Measurements from ENCODE around the gene DNAJB13. TPM values are rescaled to one million over a fixed set of nuclear protein-coding genes. Genes with fewer than 3 reads are reported as not detected.

DNAJB13 gene
- total RNA-seq, 2 experiments from 2014 or later, result 0.37 to 0.57 TPM

- ChIA-PET CTCF (interaction anchor here (0.5 to 0.6 kb wide), 2 partner anchors 239 to 902 kb away, joined by 3 read pairs; no protein-coding TSS in a partner anchor), POLR2A (interaction anchor here (0.7 kb wide), 1 partner anchor 536 kb away, joined by 3 read pairs; no protein-coding TSS in a partner anchor)
- Mint-ChIP-seq H3K4me3 (peak overlapping the region; percentile 26), H3K9me3 (ENCODE audit: low read depth) (no peaks in the 10 kb centered on the region), H3K27me3 (peaks cover 7% of the 10 kb centered on the region), H3K27ac (no peak overlapping the region), H3K4me1 (peaks cover 4% of the 10 kb centered on the region), H3K36me3 (ENCODE audit: low read depth) (no peaks in the 10 kb centered on the region)
- no peak for DNase-seq
- no peak for ATAC-seq
- intact Hi-C loops (cut with DNase I, micrococcal nuclease), result no loop called here
These were observed 6.2 kb downstream of the DNAJB13 start for GRCh38 chr11:73956876-73957653.

- peak; percentile 49 for ATAC-seq
- CTCF ChIA-PET, result interaction anchor here (0.7 kb wide), 1 partner anchor 369 kb away, joined by 3 read pairs; no protein-coding TSS in a partner anchor
- Mint-ChIP-seq H3K4me1 (peaks cover 4% of the 10 kb centered on the region), H3K4me3 (peak overlapping the region; percentile 26), H3K9me3 (ENCODE audit: low read depth) (no peaks in the 10 kb centered on the region), H3K36me3 (ENCODE audit: low read depth) (no peaks in the 10 kb centered on the region), H3K27ac (no peak overlapping the region), H3K27me3 (peaks cover 7% of the 10 kb centered on the region)
- no peak for DNase-seq
- POLR2A ChIA-PET, result interaction anchor here (0.7 kb wide), 1 partner anchor 90 kb away, joined by 3 read pairs; no protein-coding TSS in a partner anchor
- intact Hi-C loops (cut with DNase I, micrococcal nuclease), result no loop called here
These were observed 7.0 kb downstream of the DNAJB13 start for GRCh38 chr11:73957654-73958361.

- DNase-seq, result no peak
- ATAC-seq, result no peak
- ChIA-PET CTCF (interaction anchor here (0.7 kb wide), 1 partner anchor 368 kb away, joined by 3 read pairs; no protein-coding TSS in a partner anchor), POLR2A (no interaction called here)
- Mint-ChIP-seq H3K4me3 (no peak overlapping the region), H3K27me3 (peaks cover 7% of the 10 kb centered on the region), H3K27ac (no peak overlapping the region), H3K9me3 (ENCODE audit: low read depth) (no peaks in the 10 kb centered on the region), H3K36me3 (ENCODE audit: low read depth) (no peaks in the 10 kb centered on the region), H3K4me1 (peaks cover 4% of the 10 kb centered on the region)
- intact Hi-C loops (cut with DNase I, micrococcal nuclease), result no loop called here
These were observed 7.8 kb downstream of the DNAJB13 start for GRCh38 chr11:73958521-73959141.

- no peak for DNase-seq
- no peak overlapping the region for H3K4me3 Mint-ChIP-seq
- peaks cover 7% of the 10 kb centered on the region for H3K27me3 Mint-ChIP-seq
- no peak for ATAC-seq
- CTCF ChIA-PET, result interaction anchor here (0.5 kb wide), 1 partner anchor 295 kb away, joined by 4 read pairs; no protein-coding TSS in a partner anchor
- H3K36me3 Mint-ChIP-seq (ENCODE audit: low read depth), result no peaks in the 10 kb centered on the region
- H3K27ac Mint-ChIP-seq, result no peak overlapping the region
- H3K9me3 Mint-ChIP-seq (ENCODE audit: low read depth), result no peaks in the 10 kb centered on the region
- intact Hi-C loops (cut with DNase I, micrococcal nuclease), result loop anchor here (5.0 to 10.0 kb wide), 4 partner anchors 126 to 486 kb away; no protein-coding TSS in a partner anchor
- peaks cover 19% of the 10 kb centered on the region for H3K4me1 Mint-ChIP-seq
- POLR2A ChIA-PET, result interaction anchor here (1.0 kb wide), 1 partner anchor 15 kb away, joined by 3 read pairs; no protein-coding TSS in a partner anchor
These were observed 10.5 kb downstream of the DNAJB13 start for GRCh38 chr11:73961321-73961720.

- ATAC-seq (no peak), DNase-seq (no peak)
- intact Hi-C loops (cut with DNase I, micrococcal nuclease), result loop anchor here (5.0 to 10.0 kb wide), 4 partner anchors 125 to 485 kb away; no protein-coding TSS in a partner anchor
- CTCF ChIA-PET, result interaction anchor here (0.6 to 0.7 kb wide), 3 partner anchors 18 to 531 kb away, joined by 3 to 4 read pairs (median 3); no protein-coding TSS in a partner anchor
- H3K9me3 Mint-ChIP-seq (ENCODE audit: low read depth), result no peaks in the 10 kb centered on the region
- H3K4me3 Mint-ChIP-seq, result no peak overlapping the region
- H3K4me1 Mint-ChIP-seq, result peaks cover 18% of the 10 kb centered on the region
- no peaks in the 10 kb centered on the region for H3K36me3 Mint-ChIP-seq (ENCODE audit: low read depth)
- peaks cover 5% of the 10 kb centered on the region for H3K27me3 Mint-ChIP-seq
- H3K27ac Mint-ChIP-seq, result peak overlapping the region; percentile 18
- POLR2A ChIA-PET, result no interaction called here
These were observed 11.4 kb downstream of the DNAJB13 start for GRCh38 chr11:73962101-73962705.

- Mint-ChIP-seq H3K9me3 (ENCODE audit: low read depth) (no peaks in the 10 kb centered on the region), H3K36me3 (ENCODE audit: low read depth) (no peaks in the 10 kb centered on the region), H3K4me1 (peaks cover 30% of the 10 kb centered on the region), H3K27ac (peak overlapping the region; percentile 4), H3K27me3 (no peaks in the 10 kb centered on the region), H3K4me3 (no peak overlapping the region)
- CTCF ChIA-PET, result interaction anchor here (0.6 to 2.1 kb wide), 20 partner anchors 8 to 230 kb away, joined by 3 to 14 read pairs (median 4); no protein-coding TSS in a partner anchor
- ATAC-seq (no peak), DNase-seq (no peak)
- intact Hi-C loops (cut with DNase I, micrococcal nuclease), result loop anchor here (1.0 to 10.0 kb wide), 9 partner anchors 69 to 483 kb away; no protein-coding TSS in a partner anchor
- POLR2A ChIA-PET, result interaction anchor here (0.7 kb wide), 1 partner anchor 89 kb away, joined by 4 read pairs; no protein-coding TSS in a partner anchor
These were observed 13.0 kb downstream of the DNAJB13 start for GRCh38 chr11:73963861-73964260.

GRCh38 chr11:73965076-73965763 lies 14.4 kb downstream of the DNAJB13 start:
- intact Hi-C loops (cut with DNase I, micrococcal nuclease), result loop anchor here (2.0 to 10.0 kb wide), 4 partner anchors 68 to 356 kb away; no protein-coding TSS in a partner anchor
- no peak overlapping the region for H3K27ac Mint-ChIP-seq

GRCh38 chr11:73965764-73966121 lies 14.9 kb downstream of the DNAJB13 start:
- no peaks in the 10 kb centered on the region for H3K36me3 Mint-ChIP-seq (ENCODE audit: low read depth)
- no peak overlapping the region for H3K27ac Mint-ChIP-seq
- DNase-seq (no peak), ATAC-seq (no peak)
- no peaks in the 10 kb centered on the region for H3K9me3 Mint-ChIP-seq (ENCODE audit: low read depth)
- ChIA-PET POLR2A (no interaction called here), CTCF (interaction anchor here (0.6 to 1.2 kb wide), 3 partner anchors 11 to 205 kb away, joined by 3 to 5 read pairs (median 3); partner anchors contain the start of genes C2CD3, PPME1 and UCP2)
- H3K27me3 Mint-ChIP-seq, result no peaks in the 10 kb centered on the region
- peaks cover 48% of the 10 kb centered on the region for H3K4me1 Mint-ChIP-seq
- no peak overlapping the region for H3K4me3 Mint-ChIP-seq
- intact Hi-C loops (cut with DNase I, micrococcal nuclease), result loop anchor here (2.0 to 10.0 kb wide), 4 partner anchors 67 to 355 kb away; no protein-coding TSS in a partner anchor

More at GRCh38 chr11:73965076-73965763, 14.4 kb downstream of the DNAJB13 start:
- ChIA-PET CTCF (interaction anchor here (0.6 to 2.1 kb wide), 6 partner anchors 10 to 212 kb away, joined by 3 to 14 read pairs (median 4); no protein-coding TSS in a partner anchor), POLR2A (interaction anchor here (0.6 kb wide), 1 partner anchor 9 kb away, joined by 3 read pairs; no protein-coding TSS in a partner anchor)
- Mint-ChIP-seq H3K9me3 (ENCODE audit: low read depth) (no peaks in the 10 kb centered on the region), H3K4me1 (peaks cover 43% of the 10 kb centered on the region), H3K36me3 (ENCODE audit: low read depth) (no peaks in the 10 kb centered on the region), H3K27me3 (no peaks in the 10 kb centered on the region), H3K4me3 (no peak overlapping the region)
- DNase-seq (no peak), ATAC-seq (no peak)

GRCh38 chr11:73968356-73968966 lies 17.6 kb downstream of the DNAJB13 start:
- DNase-seq, result no peak
- peak overlapping the region; percentile 63 for H3K27ac Mint-ChIP-seq
- H3K9me3 Mint-ChIP-seq (ENCODE audit: low read depth), result no peaks in the 10 kb centered on the region
- ChIA-PET POLR2A (interaction anchor here (0.6 to 1.1 kb wide), 3 partner anchors 11 to 180 kb away, joined by 3 to 4 read pairs (median 3); no protein-coding TSS in a partner anchor), CTCF (no interaction called here)
- no peaks in the 10 kb centered on the region for H3K27me3 Mint-ChIP-seq
- H3K36me3 Mint-ChIP-seq (ENCODE audit: low read depth), result no peaks in the 10 kb centered on the region
- ATAC-seq, result no peak
- no peak overlapping the region for H3K4me3 Mint-ChIP-seq
- H3K4me1 Mint-ChIP-seq, result peaks cover 72% of the 10 kb centered on the region
- intact Hi-C loops (cut with DNase I, micrococcal nuclease), result loop anchor here in 1 of 2 experiments (10.0 kb wide), 2 partner anchors 286 to 336 kb away; no protein-coding TSS in a partner anchor

All from activated CD4-positive, alpha-beta T cell treated with anti-CD3 and anti-CD28 coated beads for 36 hours (primary cell).